Panc1 (cell line): Measurements from ENCODE around the gene PDLIM4.

ENCODE experiments used
- CTCF ChIP-seq: fragments of 450-650 bp; IDR thresholded peaks from 2 replicates; pipeline ENCODE4 v1.5.1; 2017; ENCODE audit warnings: mild to moderate bottlenecking
- POLR2AphosphoS5 ChIP-seq: IDR thresholded peaks from 2 replicates; pipeline ENCODE4 v1.6.1; 2012; ENCODE audit warnings: mild to moderate bottlenecking, low read depth, low read length, moderate library complexity
- REST ChIP-seq, 2 experiments: IDR thresholded peaks; 2 replicates each; pipeline ENCODE4 v1.6.1; 2011 to 2012; ENCODE audit warnings: low read depth in 2 of 2, control low read depth in 1 of 2, low read length in 1 of 2, mild to moderate bottlenecking in 1 of 2, moderate library complexity in 1 of 2; ENCODE audit not compliant: insufficient read depth in 1 of 2
- SIN3A ChIP-seq: IDR thresholded peaks from 2 replicates; pipeline ENCODE4 v1.6.1; 2012; ENCODE audit warnings: low read depth, mild to moderate bottlenecking, low read length, moderate library complexity, borderline replicate concordance; ENCODE audit not compliant: insufficient read depth

- TF ChIP-seq POLR2AphosphoS5 (no peak), CTCF (no peak), SIN3A (no peak), REST (IDR thresholded peaks at IDR 0.05; ENCODE audit: insufficient read depth in 1 of 2, low read depth in 2 of 2, low read length in 1 of 2) (no peak)
Observed at GRCh38 chr5:132280371-132281240, 23.1 kb downstream of the PDLIM4 start.
